HepG2 (cell line): ENCODE measurements around the gene OXLD1. TPM values are rescaled to one million over a fixed set of nuclear protein-coding genes. Genes with fewer than 3 reads are reported as not detected.

Source experiments
- ARHGAP35 ChIP-seq: sonication (generic); formaldehyde crosslinking; IDR thresholded peaks from 2 replicates; pipeline ENCODE4 v1.9.0; 2022; ENCODE audit warnings: mild to moderate bottlenecking, inconsistent platforms, moderate library complexity, missing genetic modification reagents, borderline replicate concordance
- NR3C1 ChIP-seq: sonication (generic); formaldehyde crosslinking; IDR thresholded peaks from 2 replicates; pipeline ENCODE4 v1.4.0; 2020; ENCODE audit warnings: missing genetic modification reagents
- SIN3B ChIP-seq: fragments of 150-350 bp; IDR thresholded peaks from 2 replicates; pipeline ENCODE4 v1.6.1; 2014; ENCODE audit warnings: low read length
- SNRNP70 ChIP-seq: fragments of 200-400 bp; formaldehyde crosslinking; IDR thresholded peaks from 2 replicates; pipeline ENCODE4 v1.6.1; 2017; ENCODE audit warnings: mild to moderate bottlenecking, low read depth, low read length, moderate library complexity
- TBL1XR1 ChIP-seq: fragments of 150-350 bp; IDR thresholded peaks from 2 replicates; pipeline ENCODE4 v1.6.1; 2014; ENCODE audit warnings: borderline replicate concordance, low read length; ENCODE audit not compliant: partially characterized antibody
- ZFP37 ChIP-seq: sonication (generic); formaldehyde crosslinking; IDR thresholded peaks from 2 replicates; pipeline ENCODE4 v1.4.0; 2020; ENCODE audit warnings: missing genetic modification reagents, borderline replicate concordance
- ZNF550 ChIP-seq: sonication (generic); formaldehyde crosslinking; IDR thresholded peaks from 2 replicates; pipeline ENCODE4 v1.4.0; 2020; ENCODE audit warnings: mild to moderate bottlenecking, missing genetic modification reagents, borderline replicate concordance
- polyA plus RNA-seq, 8 experiments: library from polyadenylated mRNA; depleted of rRNA in 3 of 8; stranded (reverse) in 7 of 8; unstranded in 1 of 8; fragments of >200 nt; fragmentation: Illumina TruSeq in 4 of 8; extraction: Trizol in 4 of 8; gene quantifications; 2 replicates each; pipeline versions ENCODE4 v1.2.1 to v1.2.3, GENCODE V29; 2011 to 2016; ENCODE audit warnings: low read depth in 4 of 8, missing spikeins in 1 of 8, mixed read lengths in 1 of 8; ENCODE audit not compliant: insufficient read depth in 1 of 8
- total RNA-seq, 5 experiments: library from RNA; depleted of rRNA; stranded (reverse); fragments of >200 nt; fragmentation: Illumina TruSeq; extraction: Trizol; gene quantifications; 2 replicates each; pipeline ENCODE4 v1.2.3, GENCODE V29; 2016; ENCODE audit warnings: low read depth in 1 of 5
- TF ChIP-seq, protein P1 (sequence below): sonication (generic); formaldehyde crosslinking; IDR thresholded peaks from one replicate; pipeline ENCODE4 v1.5.1; 2020; ENCODE audit warnings: mild to moderate bottlenecking, missing genetic modification reagents; ENCODE audit errors: not compliant biosample characterization
- TF ChIP-seq, protein P2 (sequence below): sonication (generic); formaldehyde crosslinking; IDR thresholded peaks from 2 replicates; pipeline ENCODE4 v1.4.0; 2020; ENCODE audit warnings: missing genetic modification reagents
- TF ChIP-seq, protein P3 (sequence below): IDR thresholded peaks from 2 replicates; pipeline ENCODE4 v1.6.1; 2016
- TF ChIP-seq, protein P4 (sequence below): sonication (generic); formaldehyde crosslinking; IDR thresholded peaks from 2 replicates; pipeline ENCODE4 v1.4.0; 2020; ENCODE audit warnings: missing genetic modification reagents; ENCODE audit errors: not compliant biosample characterization
- TF ChIP-seq, protein P5 (sequence below): IDR thresholded peaks from 2 replicates; pipeline ENCODE4 v1.6.1; 2012; ENCODE audit warnings: inconsistent platforms

OXLD1 gene
- total and polyA plus RNA-seq, 2 of the 13 experiments (the other 11 are each of a cell fraction or from before 2014, with no cell fraction given), result 27.1 to 37.5 TPM

DNA sequence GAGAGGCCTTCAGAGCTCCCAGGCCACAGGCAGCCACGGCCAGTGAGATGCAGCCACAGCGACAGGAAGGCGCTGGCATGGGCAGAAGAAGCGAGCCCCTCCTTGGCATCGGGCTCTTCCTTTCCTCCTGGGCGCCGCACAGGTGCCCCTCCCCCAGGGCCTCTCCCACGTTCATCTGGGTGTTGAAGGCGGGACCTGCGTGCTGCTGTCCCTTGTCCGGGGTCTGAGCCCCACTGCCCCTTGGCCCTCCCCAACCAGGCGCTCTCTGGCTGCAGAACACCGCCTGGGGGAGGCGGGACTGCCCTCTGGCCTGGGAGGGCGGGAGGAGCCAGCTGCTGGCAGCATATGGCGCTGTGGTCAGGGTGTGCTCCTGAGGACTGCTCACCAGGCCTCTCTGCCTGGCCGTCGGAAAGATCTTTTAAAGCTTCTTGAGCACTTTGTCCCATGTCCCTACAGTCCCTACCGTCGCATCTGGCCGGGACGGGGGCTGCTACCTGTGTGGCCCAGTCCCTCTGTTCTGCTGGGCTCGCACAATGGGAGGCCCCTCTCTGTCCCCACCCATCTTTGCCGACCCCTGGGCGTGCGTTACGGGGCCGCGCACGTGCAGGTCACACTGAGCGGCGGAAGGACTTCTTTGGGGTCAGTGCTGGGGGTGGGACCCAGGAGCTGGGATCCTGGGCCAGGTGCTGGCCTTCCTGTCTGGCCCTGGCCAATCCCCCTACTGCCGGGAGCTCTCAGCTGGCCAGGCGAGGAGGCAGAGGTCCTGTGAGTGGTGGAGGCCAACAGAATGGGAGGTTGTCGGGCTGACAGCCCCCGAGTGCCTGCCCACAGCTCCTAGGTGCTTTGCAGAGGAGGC is 47.4 kb upstream of the OXLD1 start (continued):
- TF ChIP-seq, protein P1, sequence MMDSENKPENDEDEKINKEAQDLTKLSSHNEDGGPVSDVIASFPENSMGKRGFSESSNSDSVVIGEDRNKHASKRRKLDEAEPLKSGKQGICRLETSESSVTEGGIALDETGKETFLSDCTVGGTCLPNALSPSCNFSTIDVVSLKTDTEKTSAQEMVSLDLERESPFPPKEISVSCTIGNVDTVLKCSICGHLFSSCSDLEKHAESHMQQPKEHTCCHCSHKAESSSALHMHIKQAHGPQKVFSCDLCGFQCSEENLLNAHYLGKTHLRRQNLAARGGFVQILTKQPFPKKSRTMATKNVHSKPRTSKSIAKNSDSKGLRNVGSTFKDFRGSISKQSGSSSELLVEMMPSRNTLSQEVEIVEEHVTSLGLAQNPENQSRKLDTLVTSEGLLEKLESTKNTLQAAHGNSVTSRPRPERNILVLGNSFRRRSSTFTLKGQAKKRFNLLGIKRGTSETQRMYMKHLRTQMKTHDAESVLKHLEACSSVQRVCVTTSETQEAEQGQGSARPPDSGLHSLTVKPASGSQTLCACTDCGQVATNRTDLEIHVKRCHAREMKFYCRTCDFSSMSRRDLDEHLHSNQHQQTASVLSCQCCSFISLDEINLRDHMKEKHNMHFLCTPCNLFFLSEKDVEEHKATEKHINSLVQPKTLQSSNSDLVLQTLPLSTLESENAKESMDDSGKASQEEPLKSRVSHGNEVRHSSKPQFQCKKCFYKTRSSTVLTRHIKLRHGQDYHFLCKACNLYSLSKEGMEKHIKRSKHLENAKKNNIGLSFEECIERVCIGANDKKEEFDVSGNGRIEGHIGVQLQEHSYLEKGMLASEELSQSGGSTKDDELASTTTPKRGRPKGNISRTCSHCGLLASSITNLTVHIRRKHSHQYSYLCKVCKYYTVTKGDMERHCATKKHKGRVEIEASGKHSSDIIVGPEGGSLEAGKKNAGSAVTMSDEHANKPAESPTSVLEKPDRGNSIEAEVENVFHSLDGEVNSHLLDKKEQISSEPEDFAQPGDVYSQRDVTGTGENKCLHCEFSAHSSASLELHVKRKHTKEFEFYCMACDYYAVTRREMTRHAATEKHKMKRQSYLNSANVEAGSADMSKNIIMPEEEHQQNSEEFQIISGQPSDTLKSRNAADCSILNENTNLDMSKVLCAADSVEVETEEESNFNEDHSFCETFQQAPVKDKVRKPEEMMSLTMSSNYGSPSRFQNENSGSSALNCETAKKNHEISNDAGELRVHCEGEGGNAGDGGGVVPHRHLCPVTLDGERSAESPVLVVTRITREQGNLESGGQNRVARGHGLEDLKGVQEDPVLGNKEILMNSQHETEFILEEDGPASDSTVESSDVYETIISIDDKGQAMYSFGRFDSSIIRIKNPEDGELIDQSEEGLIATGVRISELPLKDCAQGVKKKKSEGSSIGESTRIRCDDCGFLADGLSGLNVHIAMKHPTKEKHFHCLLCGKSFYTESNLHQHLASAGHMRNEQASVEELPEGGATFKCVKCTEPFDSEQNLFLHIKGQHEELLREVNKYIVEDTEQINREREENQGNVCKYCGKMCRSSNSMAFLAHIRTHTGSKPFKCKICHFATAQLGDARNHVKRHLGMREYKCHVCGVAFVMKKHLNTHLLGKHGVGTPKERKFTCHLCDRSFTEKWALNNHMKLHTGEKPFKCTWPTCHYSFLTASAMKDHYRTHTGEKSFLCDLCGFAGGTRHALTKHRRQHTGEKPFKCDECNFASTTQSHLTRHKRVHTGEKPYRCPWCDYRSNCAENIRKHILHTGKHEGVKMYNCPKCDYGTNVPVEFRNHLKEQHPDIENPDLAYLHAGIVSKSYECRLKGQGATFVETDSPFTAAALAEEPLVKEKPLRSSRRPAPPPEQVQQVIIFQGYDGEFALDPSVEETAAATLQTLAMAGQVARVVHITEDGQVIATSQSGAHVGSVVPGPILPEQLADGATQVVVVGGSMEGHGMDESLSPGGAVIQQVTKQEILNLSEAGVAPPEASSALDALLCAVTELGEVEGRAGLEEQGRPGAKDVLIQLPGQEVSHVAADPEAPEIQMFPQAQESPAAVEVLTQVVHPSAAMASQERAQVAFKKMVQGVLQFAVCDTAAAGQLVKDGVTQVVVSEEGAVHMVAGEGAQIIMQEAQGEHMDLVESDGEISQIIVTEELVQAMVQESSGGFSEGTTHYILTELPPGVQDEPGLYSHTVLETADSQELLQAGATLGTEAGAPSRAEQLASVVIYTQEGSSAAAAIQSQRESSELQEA (CRISPR knock-in tag), result no peak
- TF ChIP-seq TBL1XR1 (no peak), NR3C1 (CRISPR knock-in tag) (no peak), SIN3B (no peak), ARHGAP35 (no peak; the same call in 1 of the 2 replicates), ZFP37 (CRISPR knock-in tag) (no peak; the same call in 1 of the 2 replicates), ZNF550 (no peak), SNRNP70 (no peak)
- TF ChIP-seq, protein P2, sequence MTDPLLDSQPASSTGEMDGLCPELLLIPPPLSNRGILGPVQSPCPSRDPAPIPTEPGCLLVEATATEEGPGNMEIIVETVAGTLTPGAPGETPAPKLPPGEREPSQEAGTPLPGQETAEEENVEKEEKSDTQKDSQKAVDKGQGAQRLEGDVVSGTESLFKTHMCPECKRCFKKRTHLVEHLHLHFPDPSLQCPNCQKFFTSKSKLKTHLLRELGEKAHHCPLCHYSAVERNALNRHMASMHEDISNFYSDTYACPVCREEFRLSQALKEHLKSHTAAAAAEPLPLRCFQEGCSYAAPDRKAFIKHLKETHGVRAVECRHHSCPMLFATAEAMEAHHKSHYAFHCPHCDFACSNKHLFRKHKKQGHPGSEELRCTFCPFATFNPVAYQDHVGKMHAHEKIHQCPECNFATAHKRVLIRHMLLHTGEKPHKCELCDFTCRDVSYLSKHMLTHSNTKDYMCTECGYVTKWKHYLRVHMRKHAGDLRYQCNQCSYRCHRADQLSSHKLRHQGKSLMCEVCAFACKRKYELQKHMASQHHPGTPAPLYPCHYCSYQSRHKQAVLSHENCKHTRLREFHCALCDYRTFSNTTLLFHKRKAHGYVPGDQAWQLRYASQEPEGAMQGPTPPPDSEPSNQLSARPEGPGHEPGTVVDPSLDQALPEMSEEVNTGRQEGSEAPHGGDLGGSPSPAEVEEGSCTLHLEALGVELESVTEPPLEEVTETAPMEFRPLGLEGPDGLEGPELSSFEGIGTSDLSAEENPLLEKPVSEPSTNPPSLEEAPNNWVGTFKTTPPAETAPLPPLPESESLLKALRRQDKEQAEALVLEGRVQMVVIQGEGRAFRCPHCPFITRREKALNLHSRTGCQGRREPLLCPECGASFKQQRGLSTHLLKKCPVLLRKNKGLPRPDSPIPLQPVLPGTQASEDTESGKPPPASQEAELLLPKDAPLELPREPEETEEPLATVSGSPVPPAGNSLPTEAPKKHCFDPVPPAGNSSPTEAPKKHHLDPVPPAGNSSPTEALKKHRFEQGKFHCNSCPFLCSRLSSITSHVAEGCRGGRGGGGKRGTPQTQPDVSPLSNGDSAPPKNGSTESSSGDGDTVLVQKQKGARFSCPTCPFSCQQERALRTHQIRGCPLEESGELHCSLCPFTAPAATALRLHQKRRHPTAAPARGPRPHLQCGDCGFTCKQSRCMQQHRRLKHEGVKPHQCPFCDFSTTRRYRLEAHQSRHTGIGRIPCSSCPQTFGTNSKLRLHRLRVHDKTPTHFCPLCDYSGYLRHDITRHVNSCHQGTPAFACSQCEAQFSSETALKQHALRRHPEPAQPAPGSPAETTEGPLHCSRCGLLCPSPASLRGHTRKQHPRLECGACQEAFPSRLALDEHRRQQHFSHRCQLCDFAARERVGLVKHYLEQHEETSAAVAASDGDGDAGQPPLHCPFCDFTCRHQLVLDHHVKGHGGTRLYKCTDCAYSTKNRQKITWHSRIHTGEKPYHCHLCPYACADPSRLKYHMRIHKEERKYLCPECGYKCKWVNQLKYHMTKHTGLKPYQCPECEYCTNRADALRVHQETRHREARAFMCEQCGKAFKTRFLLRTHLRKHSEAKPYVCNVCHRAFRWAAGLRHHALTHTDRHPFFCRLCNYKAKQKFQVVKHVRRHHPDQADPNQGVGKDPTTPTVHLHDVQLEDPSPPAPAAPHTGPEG (CRISPR knock-in tag), result no peak; the same call in none of the 2 replicates
- TF ChIP-seq, protein P3, sequence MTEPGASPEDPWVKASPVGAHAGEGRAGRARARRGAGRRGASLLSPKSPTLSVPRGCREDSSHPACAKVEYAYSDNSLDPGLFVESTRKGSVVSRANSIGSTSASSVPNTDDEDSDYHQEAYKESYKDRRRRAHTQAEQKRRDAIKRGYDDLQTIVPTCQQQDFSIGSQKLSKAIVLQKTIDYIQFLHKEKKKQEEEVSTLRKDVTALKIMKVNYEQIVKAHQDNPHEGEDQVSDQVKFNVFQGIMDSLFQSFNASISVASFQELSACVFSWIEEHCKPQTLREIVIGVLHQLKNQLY, result peak; percentile 35; the same call in 1 of the 2 replicates
- TF ChIP-seq, protein P4, sequence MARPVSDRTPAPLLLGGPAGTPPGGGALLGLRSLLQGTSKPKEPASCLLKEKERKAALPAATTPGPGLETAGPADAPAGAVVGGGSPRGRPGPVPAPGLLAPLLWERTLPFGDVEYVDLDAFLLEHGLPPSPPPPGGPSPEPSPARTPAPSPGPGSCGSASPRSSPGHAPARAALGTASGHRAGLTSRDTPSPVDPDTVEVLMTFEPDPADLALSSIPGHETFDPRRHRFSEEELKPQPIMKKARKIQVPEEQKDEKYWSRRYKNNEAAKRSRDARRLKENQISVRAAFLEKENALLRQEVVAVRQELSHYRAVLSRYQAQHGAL (CRISPR knock-in tag), result no peak
- TF ChIP-seq, protein P5, sequence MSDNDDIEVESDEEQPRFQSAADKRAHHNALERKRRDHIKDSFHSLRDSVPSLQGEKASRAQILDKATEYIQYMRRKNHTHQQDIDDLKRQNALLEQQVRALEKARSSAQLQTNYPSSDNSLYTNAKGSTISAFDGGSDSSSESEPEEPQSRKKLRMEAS, result peak; percentile 94
